NCI-H524 (cell line): Measurements from ENCODE around the gene EEF1B2.
"Not testable (repeated sequence)": the region's sequence is repeated elsewhere in the genome, so short reads cannot be mapped to it uniquely, and the experiment has no call there.

ENCODE experiments used
- DNase-seq, 2 experiments: peaks; one replicate each; lab custom pipeline; 2025; lab: John Stamatoyannopoulos, UW

Gene EEF1B2

GRCh38 chr2:206159346-206160124, at the start of gene EEF1B2, which contains the start of gene NDUFS1:
Gene EEF1B2, plus strand, starts transcription at chr2:206159895. Its CDS starts 85 bp downstream, at chr2:206159980.
Gene NDUFS1, minus strand, starts transcription at chr2:206159444. Its CDS starts 5,766 bp downstream, at chr2:206153678.
- peak; percentile 92 to 97 for DNase-seq

- DNase-seq: no peak
Observed at GRCh38 chr2:206112108-206112507, 47.6 kb upstream of the EEF1B2 start.

GRCh38 chr2:206112846-206113547, 46.7 kb upstream of the EEF1B2 start:
- no peak for DNase-seq

- no peak for DNase-seq
Observed at GRCh38 chr2:206115026-206115578, 44.6 kb upstream of the EEF1B2 start.

GRCh38 chr2:206116278-206116677, 43.4 kb upstream of the EEF1B2 start:
- DNase-seq: no peak

GRCh38 chr2:206122569-206122968, 37.1 kb upstream of the EEF1B2 start:
- DNase-seq: not testable (repeated sequence)

GRCh38 chr2:206125901-206126300, 33.8 kb upstream of the EEF1B2 start:
- no peak for DNase-seq

- DNase-seq: peak in 1 of 2 experiments; percentile 7
Observed at GRCh38 chr2:206127656-206128055, 32.0 kb upstream of the EEF1B2 start.

GRCh38 chr2:206143451-206143850, 16.2 kb upstream of the EEF1B2 start:
- no peak for DNase-seq

- DNase-seq: no peak
Observed at GRCh38 chr2:206144383-206144782, 15.3 kb upstream of the EEF1B2 start.

- DNase-seq: no peak
Observed at GRCh38 chr2:206145665-206146064, 14.0 kb upstream of the EEF1B2 start.

- no peak for DNase-seq
Observed at GRCh38 chr2:206149330-206149729, 10.4 kb upstream of the EEF1B2 start.

GRCh38 chr2:206150168-206150567, 9.5 kb upstream of the EEF1B2 start:
- no peak for DNase-seq

- no peak for DNase-seq
Observed at GRCh38 chr2:206150631-206151030, 9.1 kb upstream of the EEF1B2 start.

GRCh38 chr2:206154197-206154596, 5.5 kb upstream of the EEF1B2 start:
- DNase-seq: peak in 1 of 2 experiments; percentile 61

- DNase-seq: not testable (repeated sequence)
Observed at GRCh38 chr2:206157014-206157413, 2.7 kb upstream of the EEF1B2 start.

- peak; percentile 46 to 48 for DNase-seq
Observed at GRCh38 chr2:206158563-206159345, 941 bp upstream of the EEF1B2 start.

GRCh38 chr2:206160125-206160806, 571 bp downstream of the EEF1B2 start:
- DNase-seq: peak in 1 of 2 experiments; percentile 66

- DNase-seq: no peak
Observed at GRCh38 chr2:206160807-206161179, 1.1 kb downstream of the EEF1B2 start.

- DNase-seq: not testable (repeated sequence)
Observed at GRCh38 chr2:206162401-206162800, 2.7 kb downstream of the EEF1B2 start.

GRCh38 chr2:206163251-206163880, 3.7 kb downstream of the EEF1B2 start:
- no peak for DNase-seq
